Upper lobe of left lung (tissue), 6 donors: ENCODE data around the gene HDAC7. TPM values are rescaled to one million over a fixed set of nuclear protein-coding genes. Genes with fewer than 3 reads are reported as not detected.

Experiments used
- ATAC-seq, 2 donors: fragments of 200-7000 bp; cut with Tn5 transposase; one replicate each; pipeline ENCODE4 v1.9.1; 2022; ENCODE audit warnings: mild to moderate bottlenecking in 2 of 2, moderate library complexity in 2 of 2; ENCODE audit not compliant: low FRiP score in 2 of 2
- DNase-seq, 2 donors: peaks; one replicate each; pipeline ENCODE4 v3.0.0-alpha.2; 2019 to 2020
- H3K27ac ChIP-seq, 4 donors: fragments of 200-600 bp; sonication (generic); one replicate each; pipeline ENCODE4 v1.5.1; 2016 to 2019
- H3K27me3 ChIP-seq, 4 donors: fragments of 200-600 bp; sonication (generic); one replicate each; pipeline ENCODE4 v1.5.1; 2017 to 2019
- H3K36me3 ChIP-seq, 4 donors: fragments of 200-600 bp; sonication (generic); one replicate each; pipeline ENCODE4 v1.5.1; 2016 to 2019
- H3K4me1 ChIP-seq, 4 donors: fragments of 200-600 bp; sonication (generic); one replicate each; pipeline ENCODE4 v1.5.1; 2018 to 2019
- H3K4me3 ChIP-seq, 4 donors: fragments of 200-600 bp; sonication (generic); one replicate each; pipeline ENCODE4 v1.5.1; 2017 to 2019; ENCODE audit warnings: mild to moderate bottlenecking in 2 of 4, moderate library complexity in 1 of 4
- H3K9me3 ChIP-seq, 4 donors: fragments of 200-600 bp; sonication (generic); one replicate each; pipeline ENCODE4 v1.5.1; 2018 to 2019
- EP300 ChIP-seq, 4 donors: sonication (generic); formaldehyde crosslinking; IDR thresholded peaks; one replicate each; pipeline ENCODE4 v1.5.1; 2017; ENCODE audit warnings: antibody characterized with exemption in 4 of 4, control low read depth in 2 of 4
- POLR2A ChIP-seq, 4 donors: fragments of 450-650 bp; IDR thresholded peaks; one replicate each; pipeline ENCODE4 v1.5.1; 2016 to 2017; ENCODE audit warnings: antibody characterized with exemption in 4 of 4, mild to moderate bottlenecking in 2 of 4
- POLR2AphosphoS5 ChIP-seq, 2 donors: sonication (generic); formaldehyde crosslinking; IDR thresholded peaks; one replicate each; pipeline ENCODE4 v1.5.1; 2017; ENCODE audit warnings: antibody characterized with exemption in 2 of 2
- WGBS, 2 donors: methylation state at CpG; one replicate each; pipeline ENCODE4 v1.1.5; 2017 to 2018; 5-methylcytosine and 5-hydroxymethylcytosine counted together
- total RNA-seq, 6 donors: library from RNA; depleted of rRNA in 4 of 6; stranded (reverse); fragments of >200 nt in 4 of 6; gene quantifications; one replicate each; pipeline versions ENCODE4 v1.1.0 to v1.2.1, GENCODE V29; 2016 to 2021
- TF ChIP-seq, protein P1 (sequence below), 6 experiments: fragments of 450-650 bp in 4 of 6; fragments of 200-600 bp in 2 of 6; sonication (generic) in 2 of 6; IDR thresholded peaks; one replicate each; pipeline ENCODE4 v1.5.1; 2016 to 2019; ENCODE audit warnings: antibody characterized with exemption in 6 of 6
- donor health status: DM: no; HTN: no; CAD: no; lungs with moderate emphysema.
- donor health status: DM: no; HTN: yes; CAD: no; lungs with severe emphysema.

Gene HDAC7
- total RNA-seq, 6 donors from 2014 or later: 66.6 to 164 (median 126) TPM

DNA sequence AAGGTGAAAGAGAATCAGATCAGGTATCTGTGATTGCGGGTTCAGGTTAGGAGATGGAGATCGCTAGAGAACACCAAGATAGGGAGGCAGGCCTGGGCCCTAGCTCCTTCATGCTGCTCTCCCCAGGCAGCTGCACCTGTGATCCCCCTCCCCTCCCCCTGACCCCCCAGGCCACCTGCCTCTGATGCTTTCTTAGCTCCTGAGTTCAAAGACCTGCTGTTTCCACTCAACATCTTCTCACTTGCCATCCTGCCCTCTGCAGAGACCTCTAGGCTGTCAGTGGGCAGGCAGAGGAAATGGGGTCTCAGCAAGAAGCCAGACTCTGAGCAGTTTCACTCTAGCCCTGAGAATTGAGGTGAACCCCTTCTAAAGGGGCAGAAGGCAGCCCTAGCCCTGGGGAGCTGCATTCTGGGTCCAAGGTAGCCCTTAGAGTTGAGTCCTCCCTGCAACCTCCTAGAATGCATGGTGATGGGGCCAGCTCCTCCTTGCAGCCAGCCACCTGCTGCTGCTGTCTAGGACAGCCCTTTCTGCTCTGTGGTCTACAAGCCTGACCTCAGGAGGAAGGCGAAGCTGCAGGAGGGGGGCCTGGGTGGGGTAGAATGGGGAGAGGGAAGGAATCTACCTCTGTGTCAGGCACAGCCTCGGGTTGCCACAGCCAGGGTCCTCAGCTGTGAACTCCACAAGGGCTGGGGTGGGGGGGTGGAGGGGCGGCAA lies 53.0 kb downstream of the HDAC7 start:
- no peak overlapping the region for H3K4me3 ChIP-seq
- H3K9me3 ChIP-seq: no peaks in the 10 kb centered on the region
- H3K27ac ChIP-seq: no peak overlapping the region
- H3K4me1 ChIP-seq: peaks cover 0 to 7% (median 6%) of the 10 kb centered on the region in 4 donors
- TF ChIP-seq EP300 (IDR thresholded peaks at IDR 0.05): no peak
- TF ChIP-seq POLR2A (IDR thresholded peaks at IDR 0.05): no peak
- TF ChIP-seq, protein P1, sequence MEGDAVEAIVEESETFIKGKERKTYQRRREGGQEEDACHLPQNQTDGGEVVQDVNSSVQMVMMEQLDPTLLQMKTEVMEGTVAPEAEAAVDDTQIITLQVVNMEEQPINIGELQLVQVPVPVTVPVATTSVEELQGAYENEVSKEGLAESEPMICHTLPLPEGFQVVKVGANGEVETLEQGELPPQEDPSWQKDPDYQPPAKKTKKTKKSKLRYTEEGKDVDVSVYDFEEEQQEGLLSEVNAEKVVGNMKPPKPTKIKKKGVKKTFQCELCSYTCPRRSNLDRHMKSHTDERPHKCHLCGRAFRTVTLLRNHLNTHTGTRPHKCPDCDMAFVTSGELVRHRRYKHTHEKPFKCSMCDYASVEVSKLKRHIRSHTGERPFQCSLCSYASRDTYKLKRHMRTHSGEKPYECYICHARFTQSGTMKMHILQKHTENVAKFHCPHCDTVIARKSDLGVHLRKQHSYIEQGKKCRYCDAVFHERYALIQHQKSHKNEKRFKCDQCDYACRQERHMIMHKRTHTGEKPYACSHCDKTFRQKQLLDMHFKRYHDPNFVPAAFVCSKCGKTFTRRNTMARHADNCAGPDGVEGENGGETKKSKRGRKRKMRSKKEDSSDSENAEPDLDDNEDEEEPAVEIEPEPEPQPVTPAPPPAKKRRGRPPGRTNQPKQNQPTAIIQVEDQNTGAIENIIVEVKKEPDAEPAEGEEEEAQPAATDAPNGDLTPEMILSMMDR (IDR thresholded peaks at IDR 0.05): no peak
- TF ChIP-seq POLR2AphosphoS5 (IDR thresholded peaks at IDR 0.05): no peak
- 77 to 78% methylated on average over 2 to 3 of the region's 5 CpGs for WGBS, 2 donors
- no peaks in the 10 kb centered on the region for H3K27me3 ChIP-seq
- H3K36me3 ChIP-seq: no peaks in the 10 kb centered on the region
- DNase-seq (no peak), ATAC-seq (no peak)

DNA sequence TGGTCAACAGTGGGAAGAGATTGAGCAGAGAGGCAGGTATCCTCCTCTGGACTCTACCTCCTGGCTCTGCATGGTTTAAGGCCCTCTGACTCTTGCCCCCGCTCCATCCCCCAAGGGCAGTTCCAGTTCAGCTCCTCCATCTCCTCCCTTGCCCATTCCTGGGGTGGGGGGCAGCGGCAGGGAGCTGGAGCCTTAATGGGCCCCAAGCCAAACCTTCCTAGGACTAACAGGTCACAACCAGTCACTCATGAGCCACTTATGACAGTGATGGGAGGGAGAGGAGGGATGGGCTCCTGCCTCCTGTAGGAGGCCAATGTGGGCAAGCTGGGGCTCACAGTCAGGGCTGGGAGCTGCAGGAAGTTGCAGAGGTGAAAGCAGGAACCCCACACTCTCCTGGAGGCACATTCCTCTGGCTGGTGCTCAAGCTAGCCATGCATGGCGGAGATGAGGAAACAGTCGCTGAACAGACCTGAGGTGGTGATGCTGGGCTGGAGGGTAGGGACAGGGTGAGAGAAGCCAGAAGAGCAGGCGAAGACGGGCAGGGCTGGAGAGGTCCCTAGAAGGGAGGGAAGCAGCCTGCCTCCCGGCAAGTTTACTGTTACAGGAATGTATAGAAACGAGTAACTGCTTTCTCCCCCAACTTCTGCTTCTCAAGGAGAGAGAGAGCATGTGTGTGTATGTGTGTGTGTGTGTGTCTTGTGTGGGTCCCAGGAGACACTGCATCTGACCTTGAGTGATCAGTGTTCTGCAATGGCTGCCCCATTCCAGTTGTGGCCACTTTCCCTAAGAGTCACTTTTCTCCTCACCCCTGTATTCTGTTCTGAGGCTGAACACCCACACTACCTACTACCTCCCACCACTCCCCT lies 56.0 kb downstream of the HDAC7 start:
- 74 to 78% methylated on average over 6 to 8 of the region's 8 CpGs for WGBS, 2 donors
- Histone ChIP-seq H3K27ac (no peak overlapping the region), H3K36me3 (no peaks in the 10 kb centered on the region), H3K4me3 (no peak overlapping the region), H3K27me3 (no peaks in the 10 kb centered on the region), H3K9me3 (no peaks in the 10 kb centered on the region), H3K4me1 (peaks cover 5 to 9% (median 9%) of the 10 kb centered on the region in 4 donors)
- no peak for TF ChIP-seq EP300 (IDR thresholded peaks at IDR 0.05)
- TF ChIP-seq POLR2A (IDR thresholded peaks at IDR 0.05): no peak
- no peak for TF ChIP-seq POLR2AphosphoS5 (IDR thresholded peaks at IDR 0.05)
- TF ChIP-seq, protein P1 (IDR thresholded peaks at IDR 0.05): no peak
- DNase-seq: no peak
- peak in 1 of 2 donors; percentile 12 for ATAC-seq

DNA sequence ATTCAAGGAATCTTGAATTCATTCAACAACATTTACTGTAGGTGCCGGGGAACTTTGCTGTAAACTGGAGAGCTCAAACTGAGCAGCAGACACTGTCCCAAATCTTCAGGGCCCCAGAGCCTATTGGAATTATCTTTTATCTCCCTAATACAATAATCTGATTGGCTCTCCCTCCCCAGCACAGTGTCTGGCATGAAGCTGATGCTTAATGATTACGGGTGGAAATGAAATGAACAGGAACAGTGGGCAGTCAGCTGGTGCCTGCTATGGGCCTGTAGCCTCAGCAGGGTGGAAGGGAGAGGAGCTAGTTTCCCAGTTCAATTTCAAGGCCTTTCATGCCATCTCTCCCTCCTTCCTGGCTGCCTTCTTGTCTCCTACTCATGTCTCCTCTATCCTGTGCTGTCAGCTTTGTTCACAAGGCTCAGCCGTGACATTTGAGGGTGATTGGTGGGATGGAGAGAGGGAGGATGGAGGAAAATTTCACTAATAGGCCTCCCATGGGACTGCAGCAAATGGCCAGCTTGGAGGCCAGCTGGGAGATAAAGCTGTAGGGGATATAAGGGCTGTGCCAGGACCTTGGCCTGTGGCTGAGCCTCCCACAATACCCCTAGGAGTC lies 56.7 kb downstream of the HDAC7 start:
- H3K36me3 ChIP-seq: no peaks in the 10 kb centered on the region
- no peak for TF ChIP-seq POLR2A (IDR thresholded peaks at IDR 0.05)
- TF ChIP-seq POLR2AphosphoS5 (IDR thresholded peaks at IDR 0.05): no peak
- no peak for TF ChIP-seq EP300 (IDR thresholded peaks at IDR 0.05)
- TF ChIP-seq, protein P1 (IDR thresholded peaks at IDR 0.05): no peak
- H3K4me3 ChIP-seq: no peak overlapping the region
- no peaks in the 10 kb centered on the region for H3K9me3 ChIP-seq
- WGBS, 2 donors: 79 to 82% methylated on average over 3 of the region's 3 CpGs
- H3K4me1 ChIP-seq: peaks cover 12 to 16% (median 16%) of the 10 kb centered on the region in 4 donors
- ATAC-seq (no peak), DNase-seq (no peak)
- no peaks in the 10 kb centered on the region for H3K27me3 ChIP-seq
- no peak overlapping the region for H3K27ac ChIP-seq

DNA sequence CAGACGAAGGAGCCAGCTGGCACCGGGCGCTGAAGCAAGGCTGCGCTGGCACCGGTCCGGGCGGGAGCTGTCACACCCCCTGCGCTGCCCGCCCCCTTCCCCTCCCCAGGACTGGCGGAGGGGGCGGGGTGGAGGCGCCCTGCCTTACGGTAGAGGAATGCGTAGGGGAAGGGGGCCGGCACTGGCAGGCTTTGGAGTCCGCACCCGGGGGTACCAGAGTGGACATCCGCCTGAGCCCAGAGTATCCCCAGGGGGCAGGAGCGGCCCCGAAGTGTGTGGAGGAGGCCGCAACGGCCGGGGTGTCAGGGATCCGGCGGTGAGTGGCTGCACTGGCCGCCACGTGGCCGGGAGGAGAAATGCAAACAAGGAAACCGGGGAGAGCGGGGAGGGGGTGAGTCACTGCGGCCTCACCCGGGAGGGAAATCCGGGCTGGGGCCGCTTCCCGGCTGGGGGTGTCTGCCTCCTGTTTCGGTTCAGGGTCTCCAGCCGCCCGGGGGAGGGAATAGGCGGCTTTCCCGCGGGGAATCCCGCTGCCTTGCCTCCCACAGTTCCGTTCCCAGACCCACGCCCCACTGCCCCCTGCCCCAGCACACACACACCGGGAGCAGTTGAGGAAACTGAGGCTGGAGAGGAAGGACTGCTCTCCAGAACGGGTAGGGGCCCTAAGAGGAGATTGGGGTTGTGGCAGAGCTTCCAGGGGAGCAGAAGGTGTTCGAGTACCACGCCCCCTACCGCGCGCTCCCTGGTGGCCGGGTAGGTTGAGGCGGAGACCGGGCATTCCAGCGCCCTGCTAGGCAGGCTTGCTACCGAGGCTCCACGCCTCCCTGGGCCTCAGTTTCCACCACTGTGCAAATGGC lies 60.6 kb downstream of the HDAC7 start, which contains the start of gene RAPGEF3:
TSS of gene RAPGEF3 (minus strand) at position 47 of the 857 bp plus-strand sequence. CDS start 324 bp downstream, outside the sequence.
- TF ChIP-seq POLR2AphosphoS5 (IDR thresholded peaks at IDR 0.05): peak; percentile 66 to 78
- TF ChIP-seq POLR2A (IDR thresholded peaks at IDR 0.05): peak in 2 of 4 donors; percentile 42 to 49
- TF ChIP-seq, protein P1 (IDR thresholded peaks at IDR 0.05): peak; percentile 21 to 83 (median 72)
- TF ChIP-seq EP300 (IDR thresholded peaks at IDR 0.05): peak in 2 of 4 donors; percentile 2 to 8
- Histone ChIP-seq H3K27me3 (no peaks in the 10 kb centered on the region), H3K9me3 (no peaks in the 10 kb centered on the region), H3K36me3 (no peaks in the 10 kb centered on the region), H3K4me3 (peak within 1 kb of the TSS; percentile 38 to 73 (median 60)), H3K27ac (peak within 1 kb of the TSS; percentile 80 to 90 (median 86)), H3K4me1 (peaks cover 50 to 55% (median 51%) of the 10 kb centered on the region in 4 donors)
- peak; percentile 94 to 95 for DNase-seq
- 0 to 6% methylated on average over 2 to 24 of the region's 57 CpGs for WGBS, 2 donors
- ATAC-seq: peak; percentile 90 to 96
